ENCODE data around the gene TULP3. TPM values are rescaled to one million over a fixed set of nuclear protein-coding genes. Genes with fewer than 3 reads are reported as not detected.

TULP3 gene
- total RNA-seq, 2 donors from 2014 or later, result 10.1 to 12.6 TPM

Other genes with a start within 250 kb of the TULP3 start
- gene FKBP4, start 95.9 kb upstream of the TULP3 start, total RNA-seq, result 100 to 1,000 TPM in 1 of 2 donors, 10 to 100 TPM in 1; 63.1 to 274 TPM
- 10 to 100 TPM; 19.4 to 34.8 TPM for gene ITFG2, start 78.2 kb upstream of the TULP3 start, total RNA-seq
- under 1 TPM; 0.49 to 0.77 TPM for gene NRIP2, start 55.9 kb upstream of the TULP3 start, total RNA-seq
- gene TEX52, start 33.9 kb upstream of the TULP3 start, total RNA-seq, result not detected
- gene FOXM1, start 13.7 kb upstream of the TULP3 start, total RNA-seq, result 10 to 100 TPM; 18.4 to 89.3 TPM
- 10 to 100 TPM; 18.3 to 25.5 TPM for gene RHNO1, start 13.7 kb upstream of the TULP3 start, total RNA-seq
- gene TEAD4, start 68.5 kb downstream of the TULP3 start, total RNA-seq, result 10 to 100 TPM; 10.7 to 15.8 TPM
- 1 to 10 TPM; 4.7 to 9.9 TPM for gene TSPAN9, start 186.5 kb downstream of the TULP3 start, total RNA-seq